ENCODE data around the gene SPATA17.
"Not testable (repeated sequence)": the region's sequence is repeated elsewhere in the genome, so short reads cannot be mapped to it uniquely, and the experiment has no call there.

The SPATA17 gene, protein sequence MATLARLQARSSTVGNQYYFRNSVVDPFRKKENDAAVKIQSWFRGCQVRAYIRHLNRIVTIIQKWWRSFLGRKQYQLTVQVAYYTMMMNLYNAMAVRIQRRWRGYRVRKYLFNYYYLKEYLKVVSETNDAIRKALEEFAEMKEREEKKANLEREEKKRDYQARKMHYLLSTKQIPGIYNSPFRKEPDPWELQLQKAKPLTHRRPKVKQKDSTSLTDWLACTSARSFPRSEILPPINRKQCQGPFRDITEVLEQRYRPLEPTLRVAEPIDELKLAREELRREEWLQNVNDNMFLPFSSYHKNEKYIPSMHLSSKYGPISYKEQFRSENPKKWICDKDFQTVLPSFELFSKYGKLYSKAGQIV

DNA sequence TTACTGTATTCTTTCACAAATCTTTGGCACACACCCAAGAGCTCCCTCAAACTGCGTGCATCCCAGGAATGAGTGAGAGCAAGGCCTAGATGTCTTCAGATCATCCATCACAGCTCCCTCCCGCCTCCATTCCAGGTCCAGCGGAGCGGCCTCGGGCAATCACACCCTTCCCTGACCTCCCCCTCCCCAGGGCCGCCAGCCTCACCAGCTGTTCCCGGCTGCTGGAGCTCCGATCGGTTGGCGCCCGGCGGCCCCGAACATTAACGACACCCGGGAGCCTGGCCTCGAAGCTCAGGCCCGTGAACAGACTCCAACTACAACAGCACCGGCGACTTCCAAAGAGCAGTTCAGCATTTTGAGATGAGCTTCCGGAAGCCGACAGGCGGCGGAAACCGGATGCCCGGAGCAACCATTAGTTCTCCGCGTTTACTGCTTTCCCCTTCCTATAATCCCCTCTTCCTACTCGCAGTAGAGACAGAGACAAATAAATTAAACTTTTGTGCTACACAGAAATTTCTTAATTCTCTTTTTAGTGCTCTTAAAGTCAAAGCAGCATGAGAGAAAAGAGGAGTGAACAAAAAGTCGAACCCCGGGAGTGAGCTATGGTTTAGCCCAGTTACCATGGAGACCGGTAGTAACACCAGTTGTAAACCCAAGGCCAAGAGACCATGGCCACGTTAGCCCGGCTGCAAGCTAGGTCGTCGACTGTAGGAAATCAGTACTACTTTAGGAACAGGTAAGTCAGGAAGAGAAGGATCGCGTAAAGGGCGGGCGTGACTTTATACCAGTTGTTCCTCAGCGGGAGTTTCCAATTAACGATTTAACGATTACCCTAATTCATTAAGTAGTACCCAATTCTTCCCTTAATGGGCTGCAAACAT is at the start of gene SPATA17, which contains the start of gene GPATCH2:
SPATA17 (plus strand) TSS at position 634 of the 881 bp plus-strand sequence; CDS start at position 669, 35 bp downstream.
GPATCH2 (minus strand) TSS at position 380 of the 881 bp plus-strand sequence; CDS start at position 261, 119 bp downstream.
- peak; percentile 85 for DNase-seq (ENCODE audit: extremely low read depth, insufficient read length)
- H3K27me3 ChIP-seq (replicated peaks; ENCODE audit: control insufficient read depth, insufficient read depth, low read length), result no peaks in the 10 kb centered on the region
- TF ChIP-seq, protein P1, sequence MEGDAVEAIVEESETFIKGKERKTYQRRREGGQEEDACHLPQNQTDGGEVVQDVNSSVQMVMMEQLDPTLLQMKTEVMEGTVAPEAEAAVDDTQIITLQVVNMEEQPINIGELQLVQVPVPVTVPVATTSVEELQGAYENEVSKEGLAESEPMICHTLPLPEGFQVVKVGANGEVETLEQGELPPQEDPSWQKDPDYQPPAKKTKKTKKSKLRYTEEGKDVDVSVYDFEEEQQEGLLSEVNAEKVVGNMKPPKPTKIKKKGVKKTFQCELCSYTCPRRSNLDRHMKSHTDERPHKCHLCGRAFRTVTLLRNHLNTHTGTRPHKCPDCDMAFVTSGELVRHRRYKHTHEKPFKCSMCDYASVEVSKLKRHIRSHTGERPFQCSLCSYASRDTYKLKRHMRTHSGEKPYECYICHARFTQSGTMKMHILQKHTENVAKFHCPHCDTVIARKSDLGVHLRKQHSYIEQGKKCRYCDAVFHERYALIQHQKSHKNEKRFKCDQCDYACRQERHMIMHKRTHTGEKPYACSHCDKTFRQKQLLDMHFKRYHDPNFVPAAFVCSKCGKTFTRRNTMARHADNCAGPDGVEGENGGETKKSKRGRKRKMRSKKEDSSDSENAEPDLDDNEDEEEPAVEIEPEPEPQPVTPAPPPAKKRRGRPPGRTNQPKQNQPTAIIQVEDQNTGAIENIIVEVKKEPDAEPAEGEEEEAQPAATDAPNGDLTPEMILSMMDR (IDR thresholded peaks at IDR 0.05; ENCODE audit: insufficient read depth, low read length, poor library complexity, severe bottlenecking), result no peak
- no peaks in the 10 kb centered on the region for H3K36me3 ChIP-seq (ENCODE audit: control insufficient read depth, insufficient read depth, low read length)
- H3K4me3 ChIP-seq (replicated peaks; ENCODE audit: low read depth, low read length), result peak within 1 kb of the TSS; percentile 87

DNA sequence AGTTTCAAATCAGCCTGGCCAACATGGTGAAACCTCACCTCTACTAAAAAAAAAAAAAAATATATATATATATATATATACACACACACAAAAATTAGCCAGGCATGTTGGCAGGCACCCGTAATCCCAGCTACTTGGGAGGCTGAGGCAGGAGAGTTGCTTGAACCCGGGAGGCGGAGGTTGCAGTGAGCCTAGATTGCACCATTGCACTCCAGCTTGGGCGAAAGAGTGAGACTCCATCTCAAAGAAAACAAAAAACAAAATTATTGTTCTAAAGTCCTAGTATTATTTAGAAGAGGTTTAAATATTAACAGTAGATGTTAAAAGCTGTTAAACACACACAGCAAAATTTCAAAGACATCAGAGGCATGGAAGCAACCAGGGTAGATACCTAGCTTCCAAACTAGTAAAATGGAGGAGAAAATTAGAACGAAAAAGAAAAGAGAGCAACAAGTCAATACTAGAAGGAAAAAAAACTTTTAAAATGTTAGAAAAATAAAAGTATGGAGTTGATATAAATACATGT is 46.8 kb upstream of the SPATA17 start:
- H3K27me3 ChIP-seq (replicated peaks; ENCODE audit: control insufficient read depth, insufficient read depth, low read length); H3K4me3 ChIP-seq (replicated peaks; ENCODE audit: low read depth, low read length); H3K36me3 ChIP-seq (ENCODE audit: control insufficient read depth, insufficient read depth, low read length); DNase-seq (ENCODE audit: extremely low read depth, insufficient read length): not testable (repeated sequence)

DNA sequence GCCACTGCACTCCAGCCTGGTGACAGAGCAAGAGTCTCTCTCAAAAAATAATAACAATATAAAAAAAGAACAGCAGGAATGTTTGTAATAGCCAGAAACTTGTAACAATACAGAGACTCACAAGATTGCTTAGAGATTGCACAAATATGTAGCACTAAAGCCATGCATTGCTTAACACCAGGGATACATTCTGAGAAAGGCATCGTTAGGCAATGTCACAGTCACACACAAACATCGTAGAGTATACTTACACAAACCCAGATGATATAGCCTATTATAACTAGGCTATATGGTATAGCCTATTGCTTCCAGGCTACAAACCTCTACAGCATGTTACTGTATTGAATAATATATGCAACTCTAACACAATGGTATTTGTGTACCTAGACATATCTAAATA is 45.6 kb upstream of the SPATA17 start:
- TF ChIP-seq, protein P1 (IDR thresholded peaks at IDR 0.05; ENCODE audit: insufficient read depth, low read length, poor library complexity, severe bottlenecking), result no peak
- H3K4me3 ChIP-seq (replicated peaks; ENCODE audit: low read depth, low read length), result no peak overlapping the region
- no peak for DNase-seq (ENCODE audit: extremely low read depth, insufficient read length)

DNA sequence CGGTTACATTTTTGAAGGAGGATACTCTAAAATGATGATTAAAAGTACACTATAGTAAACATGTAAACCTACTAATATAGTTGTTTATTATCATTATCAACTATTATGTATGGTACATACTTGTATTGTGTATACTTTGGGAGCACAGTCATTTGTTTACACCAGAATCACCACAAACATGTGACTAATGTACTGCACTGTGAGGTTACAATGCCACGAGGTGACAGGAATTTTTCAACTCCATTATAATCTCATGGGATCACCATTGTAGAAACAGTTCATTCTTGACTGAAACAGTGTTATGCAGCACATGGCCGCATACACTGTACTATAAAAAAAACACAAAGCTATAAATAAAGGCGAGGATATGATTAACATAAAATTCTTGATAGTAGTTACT is 44.6 kb upstream of the SPATA17 start:
- no peak overlapping the region for H3K4me3 ChIP-seq (replicated peaks; ENCODE audit: low read depth, low read length)

More for the DNA sequence above, 45.6 kb upstream of the SPATA17 start:
- Histone ChIP-seq H3K27me3 (replicated peaks; ENCODE audit: control insufficient read depth, insufficient read depth, low read length) (no peaks in the 10 kb centered on the region), H3K36me3 (ENCODE audit: control insufficient read depth, insufficient read depth, low read length) (no peaks in the 10 kb centered on the region)

DNA sequence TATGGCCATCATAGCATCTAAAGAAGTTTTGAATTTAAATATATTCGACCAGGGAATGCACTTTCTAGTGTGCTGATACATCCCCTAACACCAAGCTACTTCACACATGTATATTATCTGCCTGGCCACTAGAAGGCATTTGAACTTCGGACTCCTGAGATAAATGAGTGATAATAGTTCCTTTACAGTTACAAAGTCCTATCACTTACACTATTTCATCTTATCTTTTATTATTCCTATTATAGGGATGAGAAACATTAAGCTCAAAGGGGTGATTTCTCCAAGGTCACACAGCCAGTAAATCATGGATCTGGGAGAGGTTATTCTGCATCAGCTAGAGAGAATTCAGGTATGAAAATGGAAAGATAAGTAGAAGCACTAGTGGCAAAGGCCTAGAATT is 40.5 kb upstream of the SPATA17 start:
- TF ChIP-seq, protein P1 (IDR thresholded peaks at IDR 0.05; ENCODE audit: insufficient read depth, low read length, poor library complexity, severe bottlenecking), result no peak
- Histone ChIP-seq H3K27me3 (replicated peaks; ENCODE audit: control insufficient read depth, insufficient read depth, low read length) (no peaks in the 10 kb centered on the region), H3K4me3 (replicated peaks; ENCODE audit: low read depth, low read length) (no peak overlapping the region), H3K36me3 (ENCODE audit: control insufficient read depth, insufficient read depth, low read length) (no peaks in the 10 kb centered on the region; the same call in 1 of the 2 replicates)
- no peak for DNase-seq (ENCODE audit: extremely low read depth, insufficient read length)

More for the DNA sequence above, 44.6 kb upstream of the SPATA17 start:
- DNase-seq (ENCODE audit: extremely low read depth, insufficient read length), result no peak
- H3K27me3 ChIP-seq (replicated peaks; ENCODE audit: control insufficient read depth, insufficient read depth, low read length), result no peaks in the 10 kb centered on the region
- H3K36me3 ChIP-seq (ENCODE audit: control insufficient read depth, insufficient read depth, low read length), result no peaks in the 10 kb centered on the region
- TF ChIP-seq, protein P1 (IDR thresholded peaks at IDR 0.05; ENCODE audit: insufficient read depth, low read length, poor library complexity, severe bottlenecking), result no peak
